GM23338 (cell line): Measurements from ENCODE around the gene CDCA7L. TPM values are rescaled to one million over a fixed set of nuclear protein-coding genes. Genes with fewer than 3 reads are reported as not detected.

Experiments used
- ATAC-seq: fragments of 200-7000 bp; cut with Tn5 transposase; 3 replicates; pipeline ENCODE4 v1.9.1; 2020
- DNase-seq: peaks from one replicate; pipeline ENCODE4 v3.0.0-alpha.2; 2015; ENCODE audit warnings: low spot score
- H2AFZ ChIP-seq: fragments of 200-600 bp; sonication (generic); 2 replicates; pipeline ENCODE4 v1.8.0; 2016; ENCODE audit warnings: antibody characterized with exemption, mild to moderate bottlenecking, moderate library complexity
- H3F3A ChIP-seq: fragments of 200-600 bp; sonication (generic); replicated peaks from 2 replicates; pipeline ENCODE4 v1.8.0; 2017; ENCODE audit warnings: antibody characterized with exemption, mixed run types, low read depth
- H3K27ac ChIP-seq: fragments of 200-600 bp; sonication (generic); 2 replicates; pipeline ENCODE4 v1.6.1; 2016; ENCODE audit warnings: low read depth
- H3K27me3 ChIP-seq: fragments of 200-600 bp; sonication (generic); 2 replicates; pipeline ENCODE4 v1.8.0; 2016; ENCODE audit warnings: mild to moderate bottlenecking, mixed run types, moderate library complexity; ENCODE audit not compliant: insufficient read depth
- H3K36me3 ChIP-seq: fragments of 200-600 bp; sonication (generic); 2 replicates; pipeline ENCODE4 v1.8.0; 2016; ENCODE audit warnings: mild to moderate bottlenecking; ENCODE audit not compliant: insufficient read depth
- H3K4me1 ChIP-seq: fragments of 200-600 bp; sonication (generic); 2 replicates; pipeline ENCODE4 v1.8.0; 2016; ENCODE audit warnings: mild to moderate bottlenecking, moderate library complexity; ENCODE audit not compliant: insufficient read depth
- H3K4me2 ChIP-seq: fragments of 200-600 bp; sonication (generic); 2 replicates; pipeline ENCODE4 v1.7.1; 2017; ENCODE audit warnings: mixed run types
- H3K4me3 ChIP-seq: fragments of 200-600 bp; sonication (generic); 2 replicates; pipeline ENCODE4 v1.6.1; 2016; ENCODE audit warnings: mixed run types
- H3K79me2 ChIP-seq: fragments of 200-600 bp; sonication (generic); replicated peaks from 2 replicates; pipeline ENCODE4 v1.8.0; 2017; ENCODE audit warnings: mild to moderate bottlenecking; ENCODE audit not compliant: insufficient read depth
- H3K9me2 ChIP-seq: fragments of 200-600 bp; sonication (generic); 2 replicates; pipeline ENCODE4 v1.8.0; 2017; ENCODE audit not compliant: insufficient read depth
- H4K20me1 ChIP-seq: fragments of 200-600 bp; sonication (generic); replicated peaks from 2 replicates; pipeline ENCODE4 v1.8.0; 2017; ENCODE audit warnings: mild to moderate bottlenecking; ENCODE audit not compliant: insufficient read depth
- H3K27ac Mint-ChIP-seq: 2 replicates; pipeline ENCODE4 v1.8.0; 2020; ENCODE audit warnings: inconsistent platforms, mild to moderate bottlenecking, moderate library complexity, mixed read lengths
- H3K27me3 Mint-ChIP-seq: 3 replicates; pipeline ENCODE4 v1.8.0; 2022; ENCODE audit warnings: low read depth, mild to moderate bottlenecking, moderate library complexity, mixed read lengths, inconsistent platforms; ENCODE audit not compliant: insufficient read depth, poor library complexity
- H3K36me3 Mint-ChIP-seq: 3 replicates; pipeline ENCODE4 v1.8.0; 2021; ENCODE audit warnings: low read depth, mild to moderate bottlenecking, inconsistent platforms, moderate library complexity, mixed read lengths
- H3K4me1 Mint-ChIP-seq: 3 replicates; pipeline ENCODE4 v1.8.0; 2020; ENCODE audit warnings: mild to moderate bottlenecking, inconsistent platforms, mixed read lengths
- H3K4me3 Mint-ChIP-seq: 3 replicates; pipeline ENCODE4 v1.8.0; 2021; ENCODE audit warnings: moderate library complexity, mild to moderate bottlenecking, inconsistent platforms, mixed read lengths
- H3K9me3 Mint-ChIP-seq: 3 replicates; pipeline ENCODE4 v1.8.0; 2020; ENCODE audit warnings: moderate library complexity, mild to moderate bottlenecking, inconsistent platforms, mixed read lengths
- CREB1 ChIP-seq: fragments of 250-450 bp; sonication (Bioruptor Pico); IDR thresholded peaks from 2 replicates; pipeline ENCODE4 v1.5.0; 2020; ENCODE audit warnings: low read depth, mild to moderate bottlenecking, moderate library complexity
- CTCF ChIP-seq, 2 experiments: fragments of 200-600 bp in 1 of 2; sonication (generic) in 1 of 2; conservative IDR thresholded peaks; 2 replicates each; pipeline versions ENCODE4 v1.5.1 to v1.6.1; 2016 to 2017; ENCODE audit warnings: antibody characterized with exemption in 2 of 2, low read depth in 2 of 2, mild to moderate bottlenecking in 2 of 2, moderate library complexity in 1 of 2
- EZH2 ChIP-seq: fragments of 200-600 bp; sonication (generic); IDR thresholded peaks from one replicate; pipeline ENCODE4 v1.8.0; 2017; ENCODE audit warnings: antibody characterized with exemption, mild to moderate bottlenecking, low read depth; ENCODE audit not compliant: unreplicated experiment
- EZH2phosphoT487 ChIP-seq: fragments of 200-600 bp; sonication (generic); IDR thresholded peaks from one replicate; pipeline ENCODE4 v1.8.1; 2018; ENCODE audit warnings: antibody characterized with exemption; ENCODE audit not compliant: unreplicated experiment
- JUNB ChIP-seq: IDR thresholded peaks from one replicate; pipeline ENCODE4 v1.6.1; 2016; ENCODE audit warnings: antibody characterized with exemption; ENCODE audit not compliant: unreplicated experiment
- NANOG ChIP-seq: IDR thresholded peaks from 2 replicates; pipeline ENCODE4 v1.6.1; 2016; ENCODE audit warnings: antibody characterized with exemption, borderline replicate concordance
- POLR2AphosphoS5 ChIP-seq: IDR thresholded peaks from 2 replicates; pipeline ENCODE4 v1.6.1; 2016; ENCODE audit warnings: antibody characterized with exemption, low read depth
- REST ChIP-seq: IDR thresholded peaks from one replicate; pipeline ENCODE4 v1.6.1; 2018; ENCODE audit warnings: antibody characterized with exemption; ENCODE audit not compliant: unreplicated experiment
- STAT1 ChIP-seq: IDR thresholded peaks from one replicate; pipeline ENCODE4 v1.6.1; 2016; ENCODE audit warnings: antibody characterized with exemption; ENCODE audit not compliant: unreplicated experiment
- ZNF114 ChIP-seq: fragments of 250-450 bp; sonication (Bioruptor Pico); IDR thresholded peaks from 2 replicates; pipeline ENCODE4 v1.5.0; 2020; ENCODE audit warnings: mild to moderate bottlenecking, moderate library complexity
- ZNF331 ChIP-seq: fragments of 250-450 bp; sonication (Bioruptor Pico); IDR thresholded peaks from 2 replicates; pipeline ENCODE4 v1.5.0; 2020; ENCODE audit warnings: low read depth, mild to moderate bottlenecking, moderate library complexity
- ZNF462 ChIP-seq: fragments of 250-450 bp; sonication (Bioruptor Pico); IDR thresholded peaks from 2 replicates; pipeline ENCODE4 v1.5.0; 2020; ENCODE audit warnings: mild to moderate bottlenecking, moderate library complexity
- polyA plus RNA-seq: library from polyadenylated mRNA; unstranded; fragments of >200 nt; fragmentation: Nextera tagmentation; extraction: Ambion mirVana; gene quantifications from 2 replicates; pipeline ENCODE4 v1.2.1, GENCODE V29; 2016
- total RNA-seq: library from RNA; depleted of rRNA; stranded (reverse); fragments of >200 nt; shearing (Covaris generic); gene quantifications from 2 replicates; pipeline ENCODE4 v1.2.3, GENCODE V29; 2014
- TF ChIP-seq, protein P1 (sequence below): IDR thresholded peaks from 2 replicates; pipeline ENCODE4 v1.6.1; 2016; ENCODE audit warnings: antibody characterized with exemption

The CDCA7L gene
- total and polyA plus RNA-seq, 2 experiments from 2014 or later, result 174 to 187 TPM

DNA sequence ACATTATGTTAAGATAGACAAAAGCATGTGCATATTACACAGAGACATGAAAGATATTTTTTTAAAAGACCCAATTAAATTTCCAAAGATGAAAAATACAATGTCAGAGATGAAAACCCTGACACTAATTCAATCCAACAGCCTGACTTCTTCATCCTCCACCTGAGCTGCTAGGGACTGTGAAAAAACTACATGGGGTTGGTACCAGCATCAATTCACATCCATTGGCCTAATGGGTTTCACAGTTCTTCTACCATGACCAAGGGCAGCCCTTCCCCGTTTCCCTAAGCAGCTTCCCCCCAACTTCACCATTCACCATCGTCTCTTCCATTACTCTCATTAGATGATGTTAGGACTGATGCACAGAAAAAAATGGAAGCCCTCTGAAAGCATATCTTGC lies 37.4 kb upstream of the CDCA7L start:
- H3K4me1 ChIP-seq, result no peaks in the 10 kb centered on the region
- Mint-ChIP-seq H3K27me3 (no peaks in the 10 kb centered on the region), H3K36me3 (no peaks in the 10 kb centered on the region), H3K4me1 (peaks cover 7% of the 10 kb centered on the region), H3K4me3 (no peak overlapping the region), H3K9me3 (no peaks in the 10 kb centered on the region), H3K27ac (no peak overlapping the region)
- ATAC-seq, result no peak
- H2AFZ ChIP-seq, result no peak overlapping the region
- no peaks in the 10 kb centered on the region for H3K79me2 ChIP-seq
- no peaks in the 10 kb centered on the region for H3F3A ChIP-seq
- no peaks in the 10 kb centered on the region for H3K36me3 ChIP-seq
- no peak overlapping the region for H3K4me2 ChIP-seq
- H3K27ac ChIP-seq, result no peak overlapping the region
- H4K20me1 ChIP-seq, result no peaks in the 10 kb centered on the region
- TF ChIP-seq NANOG (no peak), EZH2 (no peak), EZH2phosphoT487 (no peak), ZNF462 (CRISPR knock-in tag) (no peak), CTCF (conservative IDR thresholded peaks at IDR 0.05; ENCODE audit: low read depth in 2 of 2) (no peak), STAT1 (no peak), CREB1 (CRISPR knock-in tag) (no peak), JUNB (no peak), POLR2AphosphoS5 (no peak), ZNF331 (no peak), ZNF114 (CRISPR knock-in tag) (no peak), REST (no peak)
- TF ChIP-seq, protein P1, sequence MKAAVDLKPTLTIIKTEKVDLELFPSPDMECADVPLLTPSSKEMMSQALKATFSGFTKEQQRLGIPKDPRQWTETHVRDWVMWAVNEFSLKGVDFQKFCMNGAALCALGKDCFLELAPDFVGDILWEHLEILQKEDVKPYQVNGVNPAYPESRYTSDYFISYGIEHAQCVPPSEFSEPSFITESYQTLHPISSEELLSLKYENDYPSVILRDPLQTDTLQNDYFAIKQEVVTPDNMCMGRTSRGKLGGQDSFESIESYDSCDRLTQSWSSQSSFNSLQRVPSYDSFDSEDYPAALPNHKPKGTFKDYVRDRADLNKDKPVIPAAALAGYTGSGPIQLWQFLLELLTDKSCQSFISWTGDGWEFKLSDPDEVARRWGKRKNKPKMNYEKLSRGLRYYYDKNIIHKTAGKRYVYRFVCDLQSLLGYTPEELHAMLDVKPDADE, result no peak
- no peak for DNase-seq
- H3K27me3 ChIP-seq, result no peaks in the 10 kb centered on the region
- H3K9me2 ChIP-seq, result no peaks in the 10 kb centered on the region
- H3K4me3 ChIP-seq, result no peak overlapping the region
